ENCODE data around the gene GRB10. TPM values are rescaled to one million over a fixed set of nuclear protein-coding genes. Genes with fewer than 3 reads are reported as not detected.
A peak's percentile ranks its signal among the peaks of the same experiment; 100 is the strongest.
"Not testable (repeated sequence)": the region's sequence is repeated elsewhere in the genome, so short reads cannot be mapped to it uniquely, and the experiment has no call there.

Gene GRB10
- total RNA-seq, 5 donors from 2014 or later (not counting 1 experiment from before 2014, with no cell fraction given), result 7.1 to 11.1 (median 10.1) TPM

GRCh38 chr7:50735836-50736235 is 46.9 kb downstream of the GRB10 start:
- DNase-seq; H3K9me3 ChIP-seq; POLR2A ChIA-PET; H3K27ac ChIP-seq (ENCODE audit: low read length); H3K4me3 ChIP-seq (ENCODE audit: control insufficient read depth in 1 of 2, extremely low read depth in 1 of 2, low read length in 1 of 2); H3K36me3 ChIP-seq (ENCODE audit: control insufficient read depth in 2 of 2, extremely low read depth in 1 of 2, insufficient read depth in 1 of 2, low read length in 1 of 2); H3K4me3 Mint-ChIP-seq; H3K36me3 Mint-ChIP-seq; H3K27me3 ChIP-seq (replicated peaks in 1 of 2; ENCODE audit: control insufficient read depth in 2 of 2, extremely low read depth in 1 of 2, insufficient read depth in 2 of 2, low read length in 1 of 2); H3K27me3 Mint-ChIP-seq; H3K27ac Mint-ChIP-seq; H3K9me3 Mint-ChIP-seq; ATAC-seq (replicated peaks in 1 of 4): not testable (repeated sequence)
- peaks cover 10 to 19% of the 10 kb centered on the region in 2 experiments for H3K4me1 ChIP-seq (ENCODE audit: control insufficient read depth in 1 of 2, extremely low read depth in 1 of 2, insufficient read depth in 2 of 2, low read length in 2 of 2)
- CTCF ChIA-PET, result interaction anchor here in 1 of 2 donors (0.7 kb wide), 1 partner anchor 19 kb away, joined by 3 read pairs; no protein-coding TSS in a partner anchor
- peaks cover 25 to 43% (median 26%) of the 10 kb centered on the region in 3 donors for H3K4me1 Mint-ChIP-seq
- 100% methylated on average over 5 of the region's 8 CpGs for WGBS (ENCODE audit: insufficient coverage)

- CTCF ChIA-PET, result interaction anchor here in 1 of 2 donors (0.7 kb wide), 1 partner anchor 19 kb away, joined by 3 read pairs; no protein-coding TSS in a partner anchor
- peak overlapping the region in 1 of 2 donors; percentile 36 for H3K27ac Mint-ChIP-seq
- POLR2A ChIA-PET, result no interaction called here
- H3K27ac ChIP-seq (ENCODE audit: low read length), result no peak overlapping the region
- H3K27me3 Mint-ChIP-seq, result no peaks in the 10 kb centered on the region
- no peaks in the 10 kb centered on the region for H3K27me3 ChIP-seq (replicated peaks in 1 of 2; ENCODE audit: control insufficient read depth in 2 of 2, extremely low read depth in 1 of 2, insufficient read depth in 2 of 2, low read length in 1 of 2)
- DNase-seq (no peak), ATAC-seq (replicated peaks in 1 of 4) (no peak)
- peak overlapping the region in 1 of 3 donors; percentile 2 for H3K4me3 Mint-ChIP-seq
- no peaks in the 10 kb centered on the region for H3K36me3 ChIP-seq (ENCODE audit: control insufficient read depth in 2 of 2, extremely low read depth in 1 of 2, insufficient read depth in 1 of 2, low read length in 1 of 2)
- no peaks in the 10 kb centered on the region for H3K9me3 Mint-ChIP-seq
- peaks cover 10 to 14% of the 10 kb centered on the region in 2 experiments for H3K4me1 ChIP-seq (ENCODE audit: control insufficient read depth in 1 of 2, extremely low read depth in 1 of 2, insufficient read depth in 2 of 2, low read length in 2 of 2)
- H3K9me3 ChIP-seq, result no peaks in the 10 kb centered on the region
- H3K36me3 Mint-ChIP-seq, result no peaks in the 10 kb centered on the region
- no peak overlapping the region for H3K4me3 ChIP-seq (ENCODE audit: control insufficient read depth in 1 of 2, extremely low read depth in 1 of 2, low read length in 1 of 2)
- peaks cover 20 to 38% (median 21%) of the 10 kb centered on the region in 3 donors for H3K4me1 Mint-ChIP-seq
These were observed 47.4 kb downstream of the GRB10 start for GRCh38 chr7:50735333-50735732.

DNA sequence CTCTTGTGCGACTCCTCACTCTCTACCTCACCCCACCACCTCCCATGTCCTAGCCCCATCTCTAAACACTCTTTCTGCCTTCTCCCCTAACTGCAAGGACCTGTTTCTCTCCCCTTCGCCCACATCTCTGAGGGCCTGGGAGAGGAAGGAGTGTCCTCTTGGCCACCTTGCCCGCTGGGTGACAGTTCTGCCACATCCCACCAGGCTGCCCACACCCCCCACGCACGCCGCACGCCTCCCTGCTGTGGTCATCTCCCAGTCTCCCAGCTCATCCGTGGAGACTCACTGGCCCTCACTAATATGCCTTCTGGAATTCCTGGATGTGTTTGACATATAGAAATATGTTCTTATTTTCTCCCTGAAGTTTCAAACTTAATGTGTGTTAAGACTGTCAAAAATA is 48.5 kb downstream of the GRB10 start:
- Mint-ChIP-seq H3K27ac (peak overlapping the region in 1 of 2 donors; percentile 9), H3K4me1 (peaks cover 9 to 28% (median 10%) of the 10 kb centered on the region in 3 donors), H3K27me3 (no peaks in the 10 kb centered on the region), H3K4me3 (no peak overlapping the region), H3K36me3 (no peaks in the 10 kb centered on the region), H3K9me3 (no peaks in the 10 kb centered on the region)
- no peaks in the 10 kb centered on the region for H3K9me3 ChIP-seq
- H3K4me1 ChIP-seq (ENCODE audit: control insufficient read depth in 1 of 2, extremely low read depth in 1 of 2, insufficient read depth in 2 of 2, low read length in 2 of 2), result peaks cover under 1 to 8% of the 10 kb centered on the region in 2 experiments
- ChIA-PET CTCF (no interaction called here), POLR2A (no interaction called here)
- 100% methylated on average over 1 of the region's 8 CpGs for WGBS (ENCODE audit: insufficient coverage)
- H3K4me3 ChIP-seq (ENCODE audit: control insufficient read depth in 1 of 2, extremely low read depth in 1 of 2, low read length in 1 of 2), result no peak overlapping the region
- DNase-seq, result no peak
- no peak for ATAC-seq (replicated peaks in 1 of 4)
- no peaks in the 10 kb centered on the region for H3K36me3 ChIP-seq (ENCODE audit: control insufficient read depth in 2 of 2, extremely low read depth in 1 of 2, insufficient read depth in 1 of 2, low read length in 1 of 2)
- no peaks in the 10 kb centered on the region for H3K27me3 ChIP-seq (replicated peaks in 1 of 2; ENCODE audit: control insufficient read depth in 2 of 2, extremely low read depth in 1 of 2, insufficient read depth in 2 of 2, low read length in 1 of 2)
- H3K27ac ChIP-seq (ENCODE audit: low read length), result no peak overlapping the region

DNA sequence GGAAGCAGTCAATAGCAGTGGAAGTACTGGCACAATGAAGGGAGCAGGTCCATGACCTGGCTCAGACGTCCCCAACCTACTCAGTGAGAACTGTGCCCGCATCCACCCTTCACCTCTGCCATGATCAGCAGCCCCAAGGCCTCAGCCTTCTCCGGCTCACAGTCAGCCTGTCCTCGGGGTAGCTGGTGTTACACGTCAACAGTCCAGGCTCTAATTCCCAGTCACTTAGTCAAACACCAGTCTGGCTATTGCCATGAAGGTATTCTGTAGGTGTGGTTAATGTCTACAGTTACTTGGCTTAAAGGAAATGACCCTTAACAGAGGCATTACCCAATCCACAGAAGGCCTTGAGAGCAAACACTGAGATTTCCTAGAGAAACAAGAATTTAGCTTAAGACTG is 49.1 kb downstream of the GRB10 start:
- H3K27me3 ChIP-seq (replicated peaks in 1 of 2; ENCODE audit: control insufficient read depth in 2 of 2, extremely low read depth in 1 of 2, insufficient read depth in 2 of 2, low read length in 1 of 2), result no peaks in the 10 kb centered on the region
- H3K27me3 Mint-ChIP-seq, result no peaks in the 10 kb centered on the region
- no CpG with 5 or more reads among the region's 5 CpGs for WGBS (ENCODE audit: insufficient coverage)

GRCh38 chr7:50731703-50732582 is 50.8 kb downstream of the GRB10 start:
- H3K9me3 Mint-ChIP-seq, result no peaks in the 10 kb centered on the region
- ATAC-seq (replicated peaks in 1 of 4) (no peak), DNase-seq (no peak)
- WGBS (ENCODE audit: insufficient coverage), result 89% methylated on average over 18 of the region's 21 CpGs
- H3K27me3 ChIP-seq (replicated peaks in 1 of 2; ENCODE audit: control insufficient read depth in 2 of 2, extremely low read depth in 1 of 2, insufficient read depth in 2 of 2, low read length in 1 of 2), result no peaks in the 10 kb centered on the region
- ChIA-PET CTCF (no interaction called here), POLR2A (no interaction called here)
- H3K4me1 Mint-ChIP-seq, result peaks cover 6 to 15% (median 7%) of the 10 kb centered on the region in 3 donors
- H3K4me3 ChIP-seq (ENCODE audit: control insufficient read depth in 1 of 2, extremely low read depth in 1 of 2, low read length in 1 of 2), result no peak overlapping the region
- no peaks in the 10 kb centered on the region for H3K27me3 Mint-ChIP-seq
- H3K9me3 ChIP-seq, result no peaks in the 10 kb centered on the region
- no peak overlapping the region for H3K4me3 Mint-ChIP-seq
- peaks cover 0 to 2% of the 10 kb centered on the region in 2 experiments for H3K4me1 ChIP-seq (ENCODE audit: control insufficient read depth in 1 of 2, extremely low read depth in 1 of 2, insufficient read depth in 2 of 2, low read length in 2 of 2)
- no peaks in the 10 kb centered on the region for H3K36me3 Mint-ChIP-seq
- H3K27ac ChIP-seq (ENCODE audit: low read length), result no peak overlapping the region
- H3K36me3 ChIP-seq (ENCODE audit: control insufficient read depth in 2 of 2, extremely low read depth in 1 of 2, insufficient read depth in 1 of 2, low read length in 1 of 2), result no peaks in the 10 kb centered on the region
- H3K27ac Mint-ChIP-seq, result no peak overlapping the region

More for the DNA sequence above, 49.1 kb downstream of the GRB10 start:
- H3K4me1 ChIP-seq (ENCODE audit: control insufficient read depth in 1 of 2, extremely low read depth in 1 of 2, insufficient read depth in 2 of 2, low read length in 2 of 2), result peaks cover 0 to 2% of the 10 kb centered on the region in 2 experiments
- Mint-ChIP-seq H3K27ac (no peak overlapping the region), H3K36me3 (no peaks in the 10 kb centered on the region), H3K4me3 (no peak overlapping the region), H3K9me3 (no peaks in the 10 kb centered on the region), H3K4me1 (peaks cover 5 to 24% (median 7%) of the 10 kb centered on the region in 3 donors)
- no peak overlapping the region for H3K27ac ChIP-seq (ENCODE audit: low read length)
- DNase-seq (no peak), ATAC-seq (replicated peaks in 1 of 4) (no peak)
- H3K9me3 ChIP-seq, result no peaks in the 10 kb centered on the region
- CTCF ChIA-PET, result no interaction called here
- no peaks in the 10 kb centered on the region for H3K36me3 ChIP-seq (ENCODE audit: control insufficient read depth in 2 of 2, extremely low read depth in 1 of 2, insufficient read depth in 1 of 2, low read length in 1 of 2)
- no peak overlapping the region for H3K4me3 ChIP-seq (ENCODE audit: control insufficient read depth in 1 of 2, extremely low read depth in 1 of 2, low read length in 1 of 2)
- POLR2A ChIA-PET, result no interaction called here

DNA sequence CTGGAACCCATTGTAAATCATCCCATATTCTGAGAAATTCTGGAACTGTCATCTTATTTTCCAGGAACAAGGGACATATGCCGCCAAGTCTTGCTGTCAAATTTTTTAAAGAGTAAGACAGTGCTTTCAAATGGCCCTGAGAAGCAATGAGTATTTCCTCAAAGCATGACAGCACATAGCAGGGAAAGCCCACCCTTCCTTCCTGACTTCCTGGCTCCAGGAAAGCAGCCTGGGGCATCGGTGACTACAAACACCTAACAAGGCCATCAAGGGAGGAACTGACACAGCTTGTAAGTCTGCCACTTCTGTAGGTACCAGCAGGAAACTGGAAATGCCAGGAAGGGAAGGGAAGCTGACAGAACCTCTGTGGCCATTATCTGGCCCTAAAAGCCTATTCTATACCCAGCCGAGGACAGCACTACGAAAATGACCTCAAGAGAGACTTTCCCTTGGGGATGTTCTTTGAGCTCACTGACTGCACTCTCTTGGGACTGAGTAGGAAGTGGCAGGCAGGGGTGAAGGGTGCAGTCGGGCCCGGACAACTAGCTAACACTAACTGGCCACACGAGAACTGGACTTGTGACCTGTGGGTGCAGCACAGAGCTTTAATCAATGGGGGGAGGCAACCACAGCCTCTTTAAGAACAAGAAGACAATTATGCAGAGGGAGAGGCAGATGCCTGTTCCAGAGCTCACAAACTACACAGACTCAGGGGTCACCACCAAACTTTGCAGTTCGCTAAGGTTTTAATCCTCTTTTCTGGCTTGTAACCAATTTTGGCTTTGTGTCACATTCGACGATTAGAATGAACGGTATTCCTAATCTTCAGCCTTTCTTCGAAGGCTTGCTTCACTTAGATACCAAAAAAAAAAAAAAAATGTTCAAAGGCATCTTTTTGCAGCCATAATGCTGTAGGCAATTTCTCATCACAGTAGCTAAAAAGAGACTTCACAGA is 52.0 kb downstream of the GRB10 start:
- ATAC-seq (replicated peaks in 1 of 4), result no peak

More for the DNA sequence above, 52.0 kb downstream of the GRB10 start:
- Histone ChIP-seq H3K9me3 (no peaks in the 10 kb centered on the region), H3K4me3 (ENCODE audit: control insufficient read depth in 1 of 2, extremely low read depth in 1 of 2, low read length in 1 of 2) (no peak overlapping the region), H3K4me1 (ENCODE audit: control insufficient read depth in 1 of 2, extremely low read depth in 1 of 2, insufficient read depth in 2 of 2, low read length in 2 of 2) (peaks cover 0 to under 1% of the 10 kb centered on the region in 2 experiments), H3K36me3 (ENCODE audit: control insufficient read depth in 2 of 2, extremely low read depth in 1 of 2, insufficient read depth in 1 of 2, low read length in 1 of 2) (no peaks in the 10 kb centered on the region), H3K27me3 (replicated peaks in 1 of 2; ENCODE audit: control insufficient read depth in 2 of 2, extremely low read depth in 1 of 2, insufficient read depth in 2 of 2, low read length in 1 of 2) (no peaks in the 10 kb centered on the region), H3K27ac (ENCODE audit: low read length) (no peak overlapping the region)
- H3K4me1 Mint-ChIP-seq, result peaks cover 8 to 15% (median 10%) of the 10 kb centered on the region in 3 donors
- no peaks in the 10 kb centered on the region for H3K36me3 Mint-ChIP-seq
- 71% methylated on average over 3 of the region's 12 CpGs for WGBS (ENCODE audit: insufficient coverage)
- H3K9me3 Mint-ChIP-seq, result no peaks in the 10 kb centered on the region
- DNase-seq, result no peak
- H3K27ac Mint-ChIP-seq, result no peak overlapping the region
- ChIA-PET POLR2A (interaction anchor here in 1 of 2 donors (0.7 kb wide), 1 partner anchor 18 kb away, joined by 9 read pairs; no protein-coding TSS in a partner anchor), CTCF (no interaction called here)
- H3K27me3 Mint-ChIP-seq, result peaks cover 0 to 2% of the 10 kb centered on the region in 2 donors
- H3K4me3 Mint-ChIP-seq, result no peak overlapping the region
